HCT116 (cell line): ENCODE measurements around the gene WHRN. TPM values are rescaled to one million over a fixed set of nuclear protein-coding genes. Genes with fewer than 3 reads are reported as not detected.

ENCODE experiments used
- ATAC-seq: fragments of 200-7000 bp; cut with Tn5 transposase; 2 replicates; pipeline ENCODE4 v1.9.1; 2020; ENCODE audit warnings: mild to moderate bottlenecking, moderate library complexity
- BruUV-seq: library from RNA; stranded (reverse); fragments of 400-500 nt; replicated peaks from 2 replicates; lab custom pipeline; 2021; lab: Mats Ljungman, UMichigan
- CTCF ChIA-PET: fragments of 300-600 bp; sonication (Branson Sonifier 250); formaldehyde crosslinking; loops from one replicate; lab custom pipeline; 2021; ENCODE audit warnings: antibody characterized with exemption; lab: Charles Lee
- POLR2A ChIA-PET: fragments of 300-600, 350-600 bp; sonication (Branson Sonifier 250); formaldehyde crosslinking; loops from one replicate; lab custom pipeline; 2021; ENCODE audit warnings: antibody characterized with exemption; lab: Charles Lee
- RAD21 ChIA-PET, 2 experiments: fragments of 300-600 bp; sonication (Branson Sonifier 250); formaldehyde crosslinking; loops; one replicate each; lab custom pipeline; 2023; ENCODE audit warnings: low total read pairs in 2 of 2; ENCODE audit not compliant: uncharacterized antibody in 2 of 2, unreplicated experiment in 2 of 2, low non-redundant PET in 1 of 2; lab: Charles Lee
- DNase-seq: peaks from one replicate; pipeline ENCODE4 v3.0.0-alpha.2; 2010; ENCODE audit warnings: low read depth, low spot score
- H2AFZ ChIP-seq: fragments of 200-600 bp; shearing (Covaris generic), sonication (generic); 2 replicates; pipeline ENCODE4 v1.6.1; 2017; ENCODE audit warnings: low read depth, mixed run types, mixed read lengths, antibody characterized with exemption, low read length; ENCODE audit not compliant: poor library complexity, severe bottlenecking
- H3K27ac ChIP-seq: 2 replicates; pipeline ENCODE4 v1.5.1; 2012; ENCODE audit warnings: low read depth, low read length
- H3K27me3 ChIP-seq: fragments of 200-600 bp; sonication (generic); 2 replicates; pipeline ENCODE4 v1.6.1; 2016; ENCODE audit warnings: mixed run types, low read length, mixed read lengths; ENCODE audit not compliant: insufficient read depth
- H3K36me3 ChIP-seq, 2 experiments: fragments of 200-500 bp in 1 of 2; fragments of 200-600 bp in 1 of 2; sonication (Bioruptor generic) in 1 of 2; sonication (generic) in 1 of 2; 2 replicates each; pipeline versions ENCODE4 v1.5.1 to v1.6.1; 2014 to 2016; ENCODE audit warnings: low read length in 2 of 2, inconsistent platforms in 1 of 2, mixed read lengths in 1 of 2, mixed run types in 1 of 2; ENCODE audit not compliant: insufficient read depth in 2 of 2, control insufficient read depth in 1 of 2
- H3K4me1 ChIP-seq, 2 experiments: fragments of 200-600 bp in 1 of 2; sonication (generic) in 1 of 2; 2 replicates each; pipeline versions ENCODE4 v1.5.1 to v1.6.1; 2012 to 2017; ENCODE audit warnings: low read length in 2 of 2, inconsistent platforms in 1 of 2, mild to moderate bottlenecking in 1 of 2, mixed read lengths in 1 of 2, mixed run types in 1 of 2, moderate library complexity in 1 of 2; ENCODE audit not compliant: insufficient read depth in 2 of 2, control insufficient read depth in 1 of 2
- H3K4me2 ChIP-seq: fragments of 200-600 bp; sonication (generic); 2 replicates; pipeline ENCODE4 v1.6.1; 2017; ENCODE audit warnings: mixed run types, low read length, mixed read lengths
- H3K4me3 ChIP-seq, 2 experiments: fragments of 200-600 bp in 1 of 2; sonication (generic) in 1 of 2; replicated peaks in 1 of 2; 2 replicates each; pipeline ENCODE4 v1.5.1; 2011 to 2016; ENCODE audit warnings: low read length in 2 of 2, control low read depth in 1 of 2, low read depth in 1 of 2, mild to moderate bottlenecking in 1 of 2, mixed read lengths in 1 of 2, mixed run types in 1 of 2
- H3K79me2 ChIP-seq: fragments of 200-600 bp; sonication (generic); 2 replicates; pipeline ENCODE4 v1.6.1; 2017; ENCODE audit warnings: mild to moderate bottlenecking, mixed run types, low read length, moderate library complexity, mixed read lengths; ENCODE audit not compliant: insufficient read depth
- H3K9ac ChIP-seq: fragments of 200-600 bp; sonication (generic); 2 replicates; pipeline ENCODE4 v1.6.1; 2016; ENCODE audit warnings: low read length, mixed read lengths
- H3K9me2 ChIP-seq: fragments of 200-600 bp; sonication (generic), shearing (Covaris generic); 2 replicates; pipeline ENCODE4 v1.6.1; 2017; ENCODE audit warnings: mixed run types, mild to moderate bottlenecking, moderate library complexity; ENCODE audit not compliant: insufficient read depth
- H3K9me3 ChIP-seq, 2 experiments: fragments of 200-500 bp in 1 of 2; fragments of 200-600 bp in 1 of 2; sonication (Bioruptor generic) in 1 of 2; sonication (generic) in 1 of 2; 2 replicates each; pipeline ENCODE4 v1.6.1; 2014 to 2017; ENCODE audit warnings: low read length in 2 of 2, mixed read lengths in 2 of 2, inconsistent platforms in 1 of 2, low read depth in 1 of 2, mild to moderate bottlenecking in 1 of 2, mixed run types in 1 of 2, moderate library complexity in 1 of 2; ENCODE audit not compliant: control insufficient read depth in 1 of 2, insufficient read depth in 1 of 2
- H4K20me1 ChIP-seq: fragments of 200-600 bp; sonication (generic), shearing (Covaris generic); 2 replicates; pipeline ENCODE4 v1.6.1; 2017; ENCODE audit warnings: mixed run types, mild to moderate bottlenecking, moderate library complexity; ENCODE audit not compliant: insufficient read depth
- SIN3A ChIP-seq: IDR thresholded peaks from 2 replicates; pipeline ENCODE4 v1.6.1; 2012; ENCODE audit warnings: low read depth
- intact Hi-C: fragments of 100-400 bp; cut with micrococcal nuclease; formaldehyde crosslinking; loops from 2 replicates; pipeline ENCODE4 v1.10.0; 2022
- total RNA-seq: library from RNA; stranded (reverse); gene quantifications from one replicate; pipeline ENCODE4 v1.2.1, GENCODE V29; 2021; ENCODE audit not compliant: unreplicated experiment
- TF ChIP-seq, protein P1 (sequence below), 3 experiments: fragments of 200-600 bp in 1 of 3; sonication (generic) in 1 of 3; IDR thresholded peaks in 2 of 3; conservative IDR thresholded peaks in 1 of 3; 2 replicates each; pipeline ENCODE4 v1.5.1; 2012 to 2017; ENCODE audit warnings: low read depth in 2 of 3, low read length in 2 of 3, antibody characterized with exemption in 1 of 3, borderline replicate concordance in 1 of 3, control low read depth in 1 of 3, mild to moderate bottlenecking in 1 of 3, mixed read lengths in 1 of 3, mixed run types in 1 of 3, moderate library complexity in 1 of 3; ENCODE audit not compliant: insufficient read depth in 1 of 3
- TF ChIP-seq, protein P2 (sequence below): IDR thresholded peaks from 2 replicates; pipeline ENCODE4 v1.6.1; 2012

Gene WHRN
- total RNA-seq, 1 experiment from 2014 or later, result 12.8 TPM

GRCh38 chr9:114513055-114513958, 8.0 kb upstream of the WHRN start:
- H3K4me3 ChIP-seq, result no peak overlapping the region
- no peak overlapping the region for H2AFZ ChIP-seq
- H3K27ac ChIP-seq, result no peak overlapping the region
- peaks cover 12% of the 10 kb centered on the region; the same call in 1 of the 2 replicates for H3K27me3 ChIP-seq
- no peak for TF ChIP-seq SIN3A
- TF ChIP-seq, protein P1, sequence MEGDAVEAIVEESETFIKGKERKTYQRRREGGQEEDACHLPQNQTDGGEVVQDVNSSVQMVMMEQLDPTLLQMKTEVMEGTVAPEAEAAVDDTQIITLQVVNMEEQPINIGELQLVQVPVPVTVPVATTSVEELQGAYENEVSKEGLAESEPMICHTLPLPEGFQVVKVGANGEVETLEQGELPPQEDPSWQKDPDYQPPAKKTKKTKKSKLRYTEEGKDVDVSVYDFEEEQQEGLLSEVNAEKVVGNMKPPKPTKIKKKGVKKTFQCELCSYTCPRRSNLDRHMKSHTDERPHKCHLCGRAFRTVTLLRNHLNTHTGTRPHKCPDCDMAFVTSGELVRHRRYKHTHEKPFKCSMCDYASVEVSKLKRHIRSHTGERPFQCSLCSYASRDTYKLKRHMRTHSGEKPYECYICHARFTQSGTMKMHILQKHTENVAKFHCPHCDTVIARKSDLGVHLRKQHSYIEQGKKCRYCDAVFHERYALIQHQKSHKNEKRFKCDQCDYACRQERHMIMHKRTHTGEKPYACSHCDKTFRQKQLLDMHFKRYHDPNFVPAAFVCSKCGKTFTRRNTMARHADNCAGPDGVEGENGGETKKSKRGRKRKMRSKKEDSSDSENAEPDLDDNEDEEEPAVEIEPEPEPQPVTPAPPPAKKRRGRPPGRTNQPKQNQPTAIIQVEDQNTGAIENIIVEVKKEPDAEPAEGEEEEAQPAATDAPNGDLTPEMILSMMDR (IDR thresholded peaks at IDR 0.05 in 2 of 3, conservative IDR thresholded peaks at IDR 0.05 in 1 of 3; ENCODE audit: borderline replicate concordance in 1 of 3, insufficient read depth in 1 of 3, low read depth in 2 of 3, low read length in 2 of 3), result 0 out of 6 replicates have a peak, but pooled peaks of 1 of the 3 experiments have one; percentile 2
- TF ChIP-seq, protein P2, sequence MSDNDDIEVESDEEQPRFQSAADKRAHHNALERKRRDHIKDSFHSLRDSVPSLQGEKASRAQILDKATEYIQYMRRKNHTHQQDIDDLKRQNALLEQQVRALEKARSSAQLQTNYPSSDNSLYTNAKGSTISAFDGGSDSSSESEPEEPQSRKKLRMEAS, result no peak
- peak; percentile 65 for ATAC-seq
- ChIA-PET CTCF (no interaction called here), POLR2A (no interaction called here), RAD21 (no interaction called here)
- H3K36me3 ChIP-seq, result no peaks in the 10 kb centered on the region
- H3K9me2 ChIP-seq, result no peaks in the 10 kb centered on the region
- H3K9me3 ChIP-seq, result no peaks in the 10 kb centered on the region
- no peak overlapping the region for H3K9ac ChIP-seq
- H3K4me1 ChIP-seq, result peaks cover 0 to 9% of the 10 kb centered on the region in 2 experiments; a peak in 2 of 4 replicates
- BruUV-seq, result no TSS peak
- DNase-seq, result no peak
- no peak overlapping the region for H3K4me2 ChIP-seq
- H3K79me2 ChIP-seq, result no peaks in the 10 kb centered on the region
- H4K20me1 ChIP-seq, result no peaks in the 10 kb centered on the region
- intact Hi-C loops, result no loop called here
